Activated naive CD4-positive, alpha-beta T cell treated with anti-CD3 and anti-CD28 coated beads, Interleukin-2, amount 50 U/mL, for 24 hours (primary cell): ENCODE results near the gene ABHD8.

Experiments
- H3K27ac Mint-ChIP-seq: one replicate; pipeline ENCODE4 v1.8.0; 2021; ENCODE audit warnings: mild to moderate bottlenecking, mixed read lengths
- H3K27me3 Mint-ChIP-seq: one replicate; pipeline ENCODE4 v1.8.0; 2021; ENCODE audit warnings: mixed read lengths
- H3K36me3 Mint-ChIP-seq: one replicate; pipeline ENCODE4 v1.8.0; 2021; ENCODE audit warnings: mixed read lengths
- H3K4me1 Mint-ChIP-seq: one replicate; pipeline ENCODE4 v1.8.0; 2021; ENCODE audit warnings: mixed read lengths
- H3K4me3 Mint-ChIP-seq: one replicate; pipeline ENCODE4 v1.8.0; 2021; ENCODE audit warnings: mild to moderate bottlenecking, mixed read lengths
- H3K9me3 Mint-ChIP-seq: one replicate; pipeline ENCODE4 v1.8.0; 2021; ENCODE audit warnings: mixed read lengths

ABHD8 gene

GRCh38 chr19:17312189-17313113, 9.2 kb upstream of the ABHD8 start:
- no peak overlapping the region for H3K4me3 Mint-ChIP-seq
- peaks cover 33% of the 10 kb centered on the region for H3K4me1 Mint-ChIP-seq
- H3K27ac Mint-ChIP-seq = no peak overlapping the region
- no peaks in the 10 kb centered on the region for H3K9me3 Mint-ChIP-seq
- peaks cover 2% of the 10 kb centered on the region for H3K36me3 Mint-ChIP-seq
- no peaks in the 10 kb centered on the region for H3K27me3 Mint-ChIP-seq

- no peak overlapping the region for H3K27ac Mint-ChIP-seq
- H3K9me3 Mint-ChIP-seq = no peaks in the 10 kb centered on the region
- H3K4me3 Mint-ChIP-seq = peak overlapping the region; percentile 62
- H3K27me3 Mint-ChIP-seq = no peaks in the 10 kb centered on the region
- H3K36me3 Mint-ChIP-seq = peaks cover 2% of the 10 kb centered on the region
- H3K4me1 Mint-ChIP-seq = peaks cover 35% of the 10 kb centered on the region
These were observed 8.4 kb upstream of the ABHD8 start for GRCh38 chr19:17311455-17312188.

- H3K36me3 Mint-ChIP-seq = no peaks in the 10 kb centered on the region
- no peaks in the 10 kb centered on the region for H3K27me3 Mint-ChIP-seq
- H3K9me3 Mint-ChIP-seq = no peaks in the 10 kb centered on the region
- peak overlapping the region; percentile 97 for H3K27ac Mint-ChIP-seq
- H3K4me3 Mint-ChIP-seq = peak overlapping the region; percentile 99
- peaks cover 43% of the 10 kb centered on the region for H3K4me1 Mint-ChIP-seq
These were observed 6.8 kb upstream of the ABHD8 start for GRCh38 chr19:17309965-17310461.

GRCh38 chr19:17309198-17309964, 6.2 kb upstream of the ABHD8 start, which contains the start of gene DDA1:
TSS of gene DDA1 (plus strand) at chr19:17309563. CDS start at chr19:17309655, 92 bp downstream.
- Mint-ChIP-seq H3K4me1 (peaks cover 50% of the 10 kb centered on the region), H3K9me3 (no peaks in the 10 kb centered on the region), H3K27ac (peak within 1 kb of the TSS; percentile 97), H3K27me3 (no peaks in the 10 kb centered on the region), H3K4me3 (peak within 1 kb of the TSS; percentile 99), H3K36me3 (no peaks in the 10 kb centered on the region)

- Mint-ChIP-seq H3K27ac (peak overlapping the region; percentile 72), H3K36me3 (no peaks in the 10 kb centered on the region), H3K4me1 (peaks cover 55% of the 10 kb centered on the region), H3K27me3 (no peaks in the 10 kb centered on the region), H3K9me3 (no peaks in the 10 kb centered on the region), H3K4me3 (peak overlapping the region; percentile 57)
These were observed 4.7 kb upstream of the ABHD8 start for GRCh38 chr19:17307876-17308377.

GRCh38 chr19:17306285-17306714, 3.1 kb upstream of the ABHD8 start:
- Mint-ChIP-seq H3K36me3 (no peaks in the 10 kb centered on the region), H3K4me3 (peak overlapping the region; percentile 91), H3K4me1 (peaks cover 58% of the 10 kb centered on the region)

GRCh38 chr19:17305517-17306284, 2.5 kb upstream of the ABHD8 start, which contains the start of gene MRPL34:
TSS of gene MRPL34 (plus strand) at chr19:17305872. CDS start at chr19:17305893, 21 bp downstream.
- H3K4me1 Mint-ChIP-seq = peaks cover 55% of the 10 kb centered on the region
- no peaks in the 10 kb centered on the region for H3K27me3 Mint-ChIP-seq
- peak within 1 kb of the TSS; percentile 91 for H3K4me3 Mint-ChIP-seq
- peak within 1 kb of the TSS; percentile 88 for H3K27ac Mint-ChIP-seq
- no peaks in the 10 kb centered on the region for H3K36me3 Mint-ChIP-seq
- no peaks in the 10 kb centered on the region for H3K9me3 Mint-ChIP-seq

More at GRCh38 chr19:17306285-17306714, 3.1 kb upstream of the ABHD8 start:
- Mint-ChIP-seq H3K27me3 (no peaks in the 10 kb centered on the region), H3K27ac (peak overlapping the region; percentile 86), H3K9me3 (no peaks in the 10 kb centered on the region)

- no peaks in the 10 kb centered on the region for H3K9me3 Mint-ChIP-seq
- no peaks in the 10 kb centered on the region for H3K27me3 Mint-ChIP-seq
- H3K27ac Mint-ChIP-seq = no peak overlapping the region
- H3K36me3 Mint-ChIP-seq = no peaks in the 10 kb centered on the region
- peaks cover 50% of the 10 kb centered on the region for H3K4me1 Mint-ChIP-seq
- peak overlapping the region; percentile 91 for H3K4me3 Mint-ChIP-seq
These were observed 1.9 kb upstream of the ABHD8 start for GRCh38 chr19:17305216-17305516.

- no peaks in the 10 kb centered on the region for H3K27me3 Mint-ChIP-seq
- peak overlapping the region; percentile 91 for H3K4me3 Mint-ChIP-seq
- H3K36me3 Mint-ChIP-seq = no peaks in the 10 kb centered on the region
- peaks cover 49% of the 10 kb centered on the region for H3K4me1 Mint-ChIP-seq
- peak overlapping the region; percentile 88 for H3K27ac Mint-ChIP-seq
- H3K9me3 Mint-ChIP-seq = no peaks in the 10 kb centered on the region
These were observed 1.4 kb upstream of the ABHD8 start for GRCh38 chr19:17304386-17305215.

GRCh38 chr19:17303940-17304267, 679 bp upstream of the ABHD8 start:
- H3K4me1 Mint-ChIP-seq = peaks cover 43% of the 10 kb centered on the region
- H3K36me3 Mint-ChIP-seq = no peaks in the 10 kb centered on the region
- no peaks in the 10 kb centered on the region for H3K27me3 Mint-ChIP-seq
- H3K4me3 Mint-ChIP-seq = peak overlapping the region; percentile 78
- no peaks in the 10 kb centered on the region for H3K9me3 Mint-ChIP-seq
- no peak overlapping the region for H3K27ac Mint-ChIP-seq

- peaks cover 37% of the 10 kb centered on the region for H3K4me1 Mint-ChIP-seq
These were observed 646 bp downstream of the ABHD8 start for GRCh38 chr19:17302391-17303166.

GRCh38 chr19:17300992-17301619, 2.1 kb downstream of the ABHD8 start:
- Mint-ChIP-seq H3K27me3 (no peaks in the 10 kb centered on the region), H3K36me3 (no peaks in the 10 kb centered on the region), H3K4me3 (no peak overlapping the region), H3K27ac (no peak overlapping the region), H3K9me3 (no peaks in the 10 kb centered on the region), H3K4me1 (peaks cover 29% of the 10 kb centered on the region)

More at GRCh38 chr19:17302391-17303166, 646 bp downstream of the ABHD8 start:
- H3K27me3 Mint-ChIP-seq = no peaks in the 10 kb centered on the region
- H3K27ac Mint-ChIP-seq = peak overlapping the region; percentile 30
- peak overlapping the region; percentile 78 for H3K4me3 Mint-ChIP-seq
- H3K9me3 Mint-ChIP-seq = no peaks in the 10 kb centered on the region
- H3K36me3 Mint-ChIP-seq = no peaks in the 10 kb centered on the region

- Mint-ChIP-seq H3K27me3 (no peaks in the 10 kb centered on the region), H3K4me1 (peaks cover 5% of the 10 kb centered on the region), H3K9me3 (no peaks in the 10 kb centered on the region), H3K27ac (no peak overlapping the region), H3K36me3 (no peaks in the 10 kb centered on the region), H3K4me3 (no peak overlapping the region)
These were observed 6.2 kb downstream of the ABHD8 start for GRCh38 chr19:17296976-17297375.
